Astrocyte of the hippocampus (primary cell): ENCODE data around the gene CLASRP.

Experiments
- DNase-seq: peaks from one replicate; pipeline ENCODE4 v3.0.0; 2011; ENCODE audit warnings: low read depth, low spot score

CLASRP gene

DNA sequence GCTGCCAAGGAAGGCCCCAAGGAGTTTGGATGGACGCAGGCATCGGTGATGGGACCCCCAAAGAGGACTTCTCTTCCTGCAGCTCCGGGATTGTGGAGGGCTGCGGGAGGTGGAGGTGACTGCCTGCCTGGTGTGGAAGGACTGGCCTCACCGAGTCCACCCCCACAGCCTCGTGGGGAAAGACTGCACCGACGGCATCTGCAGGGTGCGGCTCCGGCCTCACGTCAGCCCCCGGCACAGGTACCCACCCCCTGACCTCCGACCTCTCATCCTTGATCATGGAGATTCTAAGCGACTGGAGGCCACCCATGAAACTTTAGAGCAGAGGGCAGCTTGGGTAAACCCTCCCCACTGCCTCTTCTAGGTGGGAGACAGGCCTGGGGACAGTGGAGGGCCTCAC lies 16.9 kb upstream of the CLASRP start:
- DNase-seq, result no peak

DNA sequence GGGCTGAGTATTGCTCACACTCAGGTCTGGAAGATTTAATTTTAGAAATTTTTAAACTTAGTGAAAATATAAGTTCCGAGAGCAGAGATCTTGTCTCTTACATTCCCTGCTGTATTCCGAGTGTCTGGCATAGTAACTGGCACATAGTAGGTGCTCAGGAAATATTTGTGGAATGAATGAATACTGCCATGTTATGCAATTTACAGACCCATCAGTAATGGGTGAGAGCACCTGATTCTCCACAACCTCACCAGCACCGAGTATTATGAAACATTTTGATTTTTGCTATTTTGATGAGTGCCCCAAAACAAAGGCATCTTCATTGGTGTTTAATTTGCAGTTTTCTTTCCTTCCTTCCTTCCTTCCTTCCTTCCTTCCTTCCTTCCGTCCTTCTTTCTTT lies 15.8 kb upstream of the CLASRP start:
- no peak for DNase-seq

DNA sequence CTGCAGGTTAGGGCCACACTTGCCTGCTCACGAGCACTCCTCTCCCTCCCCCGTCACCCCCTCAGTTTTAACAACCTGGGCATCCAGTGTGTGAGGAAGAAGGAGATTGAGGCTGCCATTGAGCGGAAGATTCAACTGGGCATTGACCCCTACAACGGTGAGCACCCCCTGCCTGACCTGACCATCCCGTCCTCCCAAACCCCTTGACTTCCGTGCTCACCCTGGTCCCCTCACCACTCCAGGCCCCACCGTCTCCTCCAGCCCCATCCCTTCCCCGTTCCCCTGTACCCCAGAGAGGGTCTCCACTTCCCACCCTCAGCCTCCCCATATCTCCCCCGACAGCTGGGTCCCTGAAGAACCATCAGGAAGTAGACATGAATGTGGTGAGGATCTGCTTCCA lies 13.6 kb upstream of the CLASRP start:
- DNase-seq, result no peak

DNA sequence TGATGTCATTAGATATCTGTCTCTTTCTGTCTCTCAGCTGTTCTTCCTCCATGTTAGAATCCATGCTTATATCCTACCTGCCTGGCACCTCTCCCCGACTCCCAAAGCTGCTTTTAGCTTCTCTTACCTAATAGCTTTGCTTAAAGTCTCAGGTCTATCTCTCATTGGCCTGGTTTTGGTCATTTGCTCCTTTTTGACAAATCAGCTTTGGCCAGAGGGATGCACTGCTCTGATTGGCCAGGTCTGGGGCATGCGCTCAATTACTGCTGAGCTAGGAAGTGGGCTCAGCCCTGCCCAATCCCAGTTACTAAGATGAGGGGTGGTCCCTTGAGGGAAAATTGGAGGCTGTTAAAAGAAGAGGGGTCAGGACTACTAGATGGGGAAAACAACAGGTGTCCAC lies 11.5 kb upstream of the CLASRP start:
- no peak for DNase-seq

DNA sequence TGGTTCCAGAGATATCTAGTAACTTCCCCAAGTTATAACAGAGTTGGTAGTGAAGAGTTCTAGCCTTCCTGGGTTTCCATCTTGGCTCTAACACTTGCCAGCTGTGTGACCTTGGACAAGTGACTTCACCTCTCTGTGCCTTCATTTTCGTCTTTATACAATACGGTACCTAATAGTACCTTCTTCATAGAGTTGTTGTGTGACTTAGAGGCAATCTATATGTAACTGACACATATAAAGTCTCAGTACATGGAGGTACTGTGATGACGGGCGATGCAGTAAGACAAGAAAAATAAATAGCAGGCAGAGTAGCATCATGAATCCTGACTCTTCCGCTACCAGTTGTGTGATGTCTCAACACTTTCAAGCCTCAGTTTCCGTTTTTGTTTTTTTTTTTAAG lies 8.0 kb upstream of the CLASRP start:
- DNase-seq, result no peak

DNA sequence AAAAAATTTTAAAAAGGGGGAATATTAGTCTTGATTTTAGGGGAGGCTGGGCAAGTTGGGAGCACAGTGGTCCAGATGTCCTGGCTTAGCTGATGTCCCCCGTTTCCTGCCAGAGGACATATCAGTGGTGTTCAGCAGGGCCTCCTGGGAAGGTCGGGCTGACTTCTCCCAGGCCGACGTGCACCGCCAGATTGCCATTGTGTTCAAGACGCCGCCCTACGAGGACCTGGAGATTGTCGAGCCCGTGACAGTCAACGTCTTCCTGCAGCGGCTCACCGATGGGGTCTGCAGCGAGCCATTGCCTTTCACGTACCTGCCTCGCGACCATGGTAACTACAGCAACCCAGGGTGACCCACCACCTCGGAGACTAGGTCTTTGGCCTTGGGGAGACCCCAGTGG lies 6.4 kb upstream of the CLASRP start:
- DNase-seq, result no peak

DNA sequence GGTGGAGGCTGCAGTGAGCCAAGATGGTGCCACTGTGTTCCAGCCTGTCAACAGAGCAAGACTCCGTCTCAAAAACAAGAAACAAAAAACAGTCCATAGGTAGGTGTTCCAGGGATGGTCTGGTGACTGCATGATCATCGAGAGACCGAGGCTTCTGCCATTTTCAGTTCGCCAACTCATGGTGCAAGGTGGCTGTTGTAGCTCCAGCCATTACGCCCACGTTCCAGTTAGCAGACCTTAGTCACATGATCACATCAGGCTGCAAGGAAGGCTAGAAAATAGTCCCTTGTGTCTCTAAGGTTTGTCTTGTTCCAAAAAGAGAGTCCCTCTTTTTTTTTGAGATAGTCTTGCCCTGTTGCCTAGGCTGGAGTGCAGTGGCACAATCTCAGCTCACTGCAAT lies 3.1 kb upstream of the CLASRP start:
- no peak for DNase-seq

DNA sequence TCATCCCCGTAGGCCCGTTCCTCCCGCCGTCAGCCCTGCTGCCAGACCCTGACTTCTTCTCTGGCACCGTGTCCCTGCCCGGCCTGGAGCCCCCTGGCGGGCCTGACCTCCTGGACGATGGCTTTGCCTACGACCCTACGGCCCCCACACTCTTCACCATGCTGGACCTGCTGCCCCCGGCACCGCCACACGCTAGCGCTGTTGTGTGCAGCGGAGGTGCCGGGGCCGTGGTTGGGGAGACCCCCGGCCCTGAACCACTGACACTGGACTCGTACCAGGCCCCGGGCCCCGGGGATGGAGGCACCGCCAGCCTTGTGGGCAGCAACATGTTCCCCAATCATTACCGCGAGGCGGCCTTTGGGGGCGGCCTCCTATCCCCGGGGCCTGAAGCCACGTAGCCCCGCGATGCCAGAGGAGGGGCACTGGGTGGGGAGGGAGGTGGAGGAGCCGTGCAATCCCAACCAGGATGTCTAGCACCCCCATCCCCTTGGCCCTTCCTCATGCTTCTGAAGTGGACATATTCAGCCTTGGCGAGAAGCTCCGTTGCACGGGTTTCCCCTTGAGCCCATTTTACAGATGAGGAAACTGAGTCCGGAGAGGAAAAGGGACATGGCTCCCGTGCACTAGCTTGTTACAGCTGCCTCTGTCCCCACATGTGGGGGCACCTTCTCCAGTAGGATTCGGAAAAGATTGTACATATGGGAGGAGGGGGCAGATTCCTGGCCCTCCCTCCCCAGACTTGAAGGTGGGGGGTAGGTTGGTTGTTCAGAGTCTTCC lies 1.3 kb upstream of the CLASRP start:
- DNase-seq, result no peak

DNA sequence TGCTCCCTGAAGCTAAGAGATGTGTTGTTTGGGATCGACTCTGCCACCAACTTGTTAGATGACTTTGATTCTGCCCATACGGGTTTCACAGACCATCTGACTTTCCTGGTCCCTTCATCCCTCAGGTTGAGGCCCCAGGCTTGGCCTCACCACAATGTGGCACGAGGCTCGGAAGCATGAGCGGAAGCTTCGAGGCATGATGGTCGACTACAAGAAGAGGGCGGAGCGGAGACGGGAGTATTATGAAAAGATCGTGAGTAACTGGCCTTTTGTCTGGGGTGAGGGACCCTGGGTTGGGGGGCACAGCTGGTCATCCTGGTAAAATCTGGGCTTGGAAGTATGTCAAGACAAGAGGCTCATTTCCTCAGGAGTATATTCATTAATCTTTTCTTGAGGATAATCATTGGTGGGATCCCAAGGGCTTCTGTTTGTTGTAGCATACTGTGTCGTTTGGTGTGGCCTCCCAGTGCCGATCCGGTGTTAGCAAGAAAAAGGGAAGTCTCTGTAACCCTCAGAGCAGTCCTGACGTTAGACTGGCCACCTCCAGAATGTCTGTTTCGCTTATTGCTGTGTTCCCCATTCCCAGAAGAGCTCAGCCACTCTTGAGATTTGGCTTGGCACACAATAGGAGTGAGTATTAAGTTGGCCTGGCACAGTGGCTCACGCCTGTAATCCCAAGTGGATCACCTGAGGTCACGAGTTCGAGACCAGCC lies 1.4 kb downstream of the CLASRP start:
- DNase-seq, result no peak

DNA sequence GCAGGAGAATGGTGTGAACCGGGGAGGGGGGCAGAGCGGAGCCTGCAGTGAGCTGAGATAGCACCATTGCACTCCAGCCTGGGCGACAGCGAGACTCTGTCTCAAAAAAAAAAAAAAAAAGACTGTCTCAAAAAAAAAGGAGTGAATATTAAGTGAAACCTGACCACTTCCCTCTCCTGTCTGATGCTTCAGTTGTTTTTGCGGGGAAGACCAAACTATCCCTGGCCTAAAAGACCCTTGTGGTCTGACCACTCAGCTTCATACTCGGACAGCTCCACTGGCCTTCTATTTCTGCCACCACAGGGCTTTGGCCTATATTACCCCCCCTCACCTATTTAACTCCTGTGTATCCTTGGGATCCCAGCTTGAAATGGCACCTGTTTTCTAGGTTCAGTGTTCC lies 2.3 kb downstream of the CLASRP start:
- no peak for DNase-seq

DNA sequence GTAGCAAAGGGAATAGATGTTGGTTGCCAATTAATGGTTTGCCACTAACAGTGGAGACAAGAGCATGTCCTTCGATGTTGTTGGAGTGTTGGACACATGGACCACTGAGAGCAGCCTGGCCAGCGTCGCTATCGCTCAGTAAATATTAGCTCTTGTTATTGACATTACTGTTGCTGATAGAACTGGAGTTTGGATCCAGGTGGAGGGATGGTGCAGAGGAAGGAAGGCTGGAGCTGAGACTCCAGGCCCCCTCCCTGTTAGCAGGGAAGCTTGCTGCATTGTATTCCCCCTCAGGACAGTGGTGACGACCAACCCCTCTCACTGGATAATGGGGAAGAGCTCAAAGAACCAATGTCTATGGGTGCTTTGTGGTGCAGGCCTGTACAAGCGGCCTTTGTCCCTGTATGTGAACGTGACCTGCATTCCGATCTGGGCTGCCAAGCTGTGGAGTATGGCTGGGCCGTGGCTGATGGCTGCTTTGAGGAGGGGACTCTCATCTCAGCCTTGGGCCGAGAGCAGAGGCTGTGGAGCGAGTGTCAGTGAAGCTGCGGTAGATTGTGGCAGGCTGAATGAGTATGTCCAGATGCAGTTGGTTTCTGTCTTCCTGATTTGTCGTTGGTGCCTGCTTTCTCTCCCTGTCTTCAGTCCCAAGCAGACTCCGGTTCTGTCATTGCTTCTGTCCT lies 7.0 kb downstream of the CLASRP start:
- peak; percentile 16 for DNase-seq

DNA sequence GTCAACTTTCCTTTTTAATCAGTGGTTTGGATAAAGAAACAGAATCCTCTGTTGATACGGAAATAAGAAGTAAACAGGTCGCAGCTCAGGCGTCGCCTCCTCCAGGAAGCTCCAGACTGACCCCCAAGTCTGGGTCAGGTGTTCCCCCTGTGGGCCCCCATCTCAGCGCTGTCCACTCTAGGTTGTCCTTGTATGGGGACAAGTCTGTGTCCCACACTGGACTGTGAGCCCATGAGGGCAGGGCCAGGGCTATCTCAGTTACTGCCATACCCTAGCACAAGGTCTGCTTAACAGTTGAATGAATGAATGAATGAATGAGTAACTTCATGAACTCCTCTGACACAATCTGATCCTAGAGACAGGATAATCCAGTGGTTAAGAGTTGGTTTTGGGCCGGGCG lies 7.5 kb downstream of the CLASRP start:
- DNase-seq, result no peak

DNA sequence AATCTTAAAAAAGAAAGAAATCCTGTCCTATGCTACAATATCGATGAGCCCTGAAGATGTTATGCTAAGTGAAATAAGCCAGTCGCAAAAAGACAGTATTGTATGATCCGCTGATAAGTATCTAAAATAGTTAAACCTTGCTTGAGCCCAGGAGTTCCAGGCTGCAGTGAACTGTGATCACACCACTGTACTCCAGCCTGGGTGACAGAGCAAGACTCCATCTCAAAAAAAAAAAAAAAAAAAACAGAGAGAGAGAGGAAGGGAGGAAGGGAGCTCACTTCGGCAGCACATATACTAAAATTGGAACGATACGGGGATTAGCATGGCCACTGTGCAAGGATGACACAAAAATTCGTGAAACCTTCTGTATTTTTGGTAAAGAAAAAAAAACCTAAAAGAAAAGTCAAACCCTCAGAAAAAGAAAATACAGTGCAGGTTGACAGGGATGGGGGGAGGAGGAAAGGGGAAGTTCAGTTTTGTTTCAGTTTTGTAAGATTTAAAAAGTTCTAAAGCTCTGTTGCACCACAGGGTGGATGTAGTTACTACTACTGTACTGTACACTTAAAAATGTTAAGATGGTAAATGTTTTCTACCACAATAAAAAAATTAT lies 8.4 kb downstream of the CLASRP start:
- DNase-seq, result no peak

DNA sequence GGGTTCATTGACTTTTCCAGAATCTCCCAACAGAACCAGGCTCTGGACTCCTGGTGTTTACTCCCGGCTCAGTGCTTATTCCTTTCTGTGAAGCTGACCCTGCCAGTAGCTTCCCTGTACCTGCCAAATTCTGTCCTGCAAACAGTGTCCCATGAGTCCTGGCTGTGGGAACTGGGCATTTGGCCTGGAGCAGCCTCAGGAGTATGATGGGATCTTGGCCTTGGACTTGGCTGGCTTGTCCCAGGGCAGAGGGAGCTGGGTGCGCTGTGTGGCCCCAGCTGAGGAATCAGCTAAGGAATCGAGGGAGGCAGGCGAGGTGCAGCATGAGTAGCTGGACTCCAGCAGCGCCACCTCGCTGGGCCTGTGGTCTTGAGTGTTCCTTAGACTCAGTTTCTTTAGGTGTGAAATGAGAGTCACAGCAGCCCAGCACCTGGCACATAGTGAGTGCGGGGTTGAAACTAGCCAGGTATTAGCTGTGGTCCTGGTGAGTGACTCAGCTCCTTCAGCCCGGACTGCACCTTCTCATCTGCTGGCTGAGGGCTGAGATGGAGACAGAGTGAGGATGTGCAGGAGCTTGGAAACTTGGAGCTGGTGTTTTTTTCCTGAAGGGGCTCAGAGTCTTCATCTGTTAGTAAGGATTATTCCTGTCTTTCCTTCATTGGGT lies 10.4 kb downstream of the CLASRP start:
- peak; percentile 16 for DNase-seq

DNA sequence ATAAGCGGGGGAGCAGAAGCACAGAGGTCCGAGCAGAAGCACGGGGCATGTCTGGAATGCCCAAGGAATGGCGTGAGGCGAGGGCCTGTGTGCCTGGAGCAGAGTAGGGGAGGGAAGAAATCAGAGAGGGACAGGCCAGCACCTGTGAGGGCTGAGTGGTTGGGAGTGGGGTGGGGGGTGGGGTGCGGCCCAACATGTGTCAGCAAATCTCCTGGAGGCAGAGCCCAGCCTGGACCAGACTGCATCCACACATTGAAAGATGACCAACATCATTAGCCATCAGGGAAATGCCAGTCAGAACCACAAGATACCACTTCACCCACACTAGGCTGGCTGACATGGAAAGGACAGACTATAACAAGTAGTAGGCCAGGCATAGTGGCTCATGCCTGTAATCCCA lies 11.2 kb downstream of the CLASRP start:
- DNase-seq, result peak; percentile 16

DNA sequence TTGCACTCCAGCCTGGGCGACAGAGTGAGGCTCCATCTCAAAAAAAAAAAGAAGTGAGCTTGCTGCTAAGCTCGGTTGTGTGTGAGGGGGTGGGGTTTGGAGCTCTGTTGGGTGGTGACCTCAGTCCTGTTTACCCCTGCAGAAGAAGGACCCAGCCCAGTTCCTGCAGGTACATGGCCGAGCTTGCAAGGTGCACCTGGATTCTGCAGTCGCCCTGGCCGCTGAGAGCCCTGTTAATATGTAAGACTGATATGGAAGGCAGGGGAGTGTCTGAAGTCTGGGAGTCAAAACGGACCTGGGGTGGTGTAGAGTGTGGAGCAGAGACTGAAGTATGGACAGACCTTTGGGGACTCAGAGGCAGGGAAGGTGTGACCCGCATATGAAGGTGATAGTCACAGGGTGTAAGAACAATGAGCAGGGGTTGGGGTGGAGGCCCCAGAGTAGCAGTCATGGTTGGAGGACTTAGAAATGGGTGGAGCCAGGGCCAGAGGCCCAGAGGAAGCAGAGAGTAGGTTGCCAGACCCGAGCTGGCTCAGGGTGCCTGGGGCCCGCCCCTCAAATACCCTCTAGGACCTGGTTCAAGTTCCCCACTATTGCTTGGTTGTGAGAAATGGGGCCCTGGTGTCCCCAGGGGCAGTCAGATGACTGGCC lies 13.2 kb downstream of the CLASRP start:
- DNase-seq, result no peak

DNA sequence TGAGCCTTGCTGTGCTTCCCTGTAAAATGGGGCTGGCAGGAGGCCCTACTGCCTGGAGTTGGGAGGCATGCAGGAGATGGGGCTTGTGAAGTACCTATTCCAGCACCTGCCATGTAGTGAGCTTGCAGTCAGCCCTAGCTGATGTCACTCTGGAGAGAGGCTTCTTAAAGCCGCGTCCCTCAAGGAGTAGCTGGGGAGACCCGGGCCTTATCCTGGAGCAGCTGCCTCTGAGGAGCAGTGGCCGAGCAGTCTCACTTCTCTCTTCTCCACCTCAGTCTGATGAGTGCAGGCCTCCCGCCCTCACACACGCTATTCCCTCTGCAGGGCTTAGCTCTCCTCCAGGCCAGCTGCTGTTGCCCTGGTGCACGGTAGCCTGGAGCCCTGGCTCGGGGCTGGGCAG lies 18.0 kb downstream of the CLASRP start:
- no peak for DNase-seq

DNA sequence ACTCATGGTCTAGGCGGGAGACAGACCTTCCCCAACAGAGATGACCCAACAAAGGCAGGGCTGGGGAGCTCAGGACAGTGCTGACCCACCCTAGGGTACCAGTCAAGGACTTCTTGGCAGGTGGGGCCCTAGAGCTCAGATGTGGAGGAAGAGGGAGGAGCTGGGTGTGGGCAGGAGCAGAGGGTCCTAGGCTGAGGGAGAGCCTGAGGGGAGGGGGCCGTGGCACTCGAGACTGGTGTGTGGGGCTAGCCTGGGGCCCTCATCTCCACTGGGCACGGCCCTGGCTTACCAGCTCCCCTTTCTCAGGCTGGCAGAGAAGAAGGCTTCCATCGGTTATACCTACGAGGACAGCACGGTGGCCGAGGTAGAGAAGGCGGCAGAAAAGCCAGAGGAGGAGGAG lies 18.6 kb downstream of the CLASRP start:
- DNase-seq, result no peak

DNA sequence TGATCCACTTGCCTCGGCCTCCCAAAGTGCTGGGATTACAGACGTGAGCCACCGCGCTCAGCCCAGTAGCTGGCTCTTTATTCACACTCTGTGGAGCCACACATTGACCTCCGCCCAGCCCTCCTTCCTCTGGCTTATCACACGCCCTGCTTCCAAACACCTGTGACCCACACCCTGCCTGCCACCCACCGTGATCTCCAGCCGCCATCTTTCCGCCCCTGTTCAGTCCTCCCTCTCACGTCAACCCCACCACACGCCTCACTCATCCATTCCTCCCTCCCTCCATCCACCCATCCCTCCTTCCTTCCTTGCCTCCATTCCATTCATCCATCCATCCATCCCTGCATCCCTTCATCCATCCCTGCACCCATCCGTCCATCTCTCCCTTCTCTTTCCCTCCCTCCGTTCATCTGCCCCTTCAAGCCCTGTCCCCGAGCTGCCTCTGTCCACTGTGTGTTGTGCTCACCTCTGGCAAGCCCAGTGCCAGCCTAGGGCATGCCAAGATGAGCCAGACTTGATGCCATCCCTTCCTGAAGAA lies 19.8 kb downstream of the CLASRP start:
- no peak for DNase-seq

DNA sequence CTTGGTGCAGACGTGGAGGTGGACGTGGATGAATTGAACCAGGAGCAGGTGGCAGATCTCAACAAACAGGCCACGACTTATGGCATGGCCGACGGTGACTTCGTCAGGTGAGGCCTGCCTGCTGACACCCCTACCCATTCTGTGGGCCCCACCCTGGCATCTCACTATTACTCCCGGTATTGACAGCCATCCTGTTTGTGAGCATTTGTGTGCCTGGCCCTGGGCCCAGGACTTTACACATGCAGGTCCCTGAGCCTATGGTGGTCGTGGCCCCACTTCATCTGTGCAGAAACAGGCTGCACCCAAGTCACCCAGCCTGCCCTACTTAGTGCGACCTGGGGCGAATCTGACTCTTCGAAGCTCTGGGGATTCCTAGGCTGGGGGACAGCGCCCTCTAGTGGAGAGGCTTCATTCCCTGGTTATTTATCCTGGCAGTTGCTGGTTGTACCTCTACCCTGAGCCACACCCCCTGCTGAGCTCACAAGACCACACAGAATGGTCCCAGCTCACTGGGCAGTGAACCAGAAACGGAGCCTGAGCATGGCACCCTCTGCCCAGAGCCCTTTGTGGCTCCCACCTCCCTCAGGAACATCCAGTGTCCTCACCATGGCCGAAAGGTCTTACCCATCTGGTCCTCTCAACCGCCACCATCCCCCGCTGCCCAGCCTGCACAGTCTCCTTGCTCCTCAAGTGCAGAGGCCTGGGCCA lies 20.6 kb downstream of the CLASRP start:
- peak; percentile 87 for DNase-seq
